Smooth muscle cell of the pulmonary artery (primary cell): Measurements from ENCODE around the gene KDELR3. TPM values are rescaled to one million over a fixed set of nuclear protein-coding genes. Genes with fewer than 3 reads are reported as not detected.

Experiments used
- total RNA-seq: library from RNA; depleted of rRNA; stranded (reverse); fragments of >200 nt; gene quantifications from 2 replicates; pipeline ENCODE4 v1.2.3, GENCODE V29; 2014

The KDELR3 gene
- 134 and 166 TPM in 2 replicates for total RNA-seq

GRCh38 chr22:38467904-38468442, at the start of gene KDELR3:
Gene KDELR3, plus strand, starts transcription at chr22:38468096. Its CDS starts 138 bp downstream, at chr22:38468234.

GRCh38 chr22:38455076-38455529, 12.8 kb upstream of the KDELR3 start, which contains the start of gene KCNJ4:
Gene KCNJ4, minus strand, starts transcription at chr22:38455199. Its CDS starts 27,067 bp downstream, at chr22:38428132.

GRCh38 chr22:38506118-38506962, 38.4 kb downstream of the KDELR3 start, which contains the start of gene DDX17:
Gene DDX17, minus strand, starts transcription at chr22:38506311.

Other genes with a start within 250 kb of the KDELR3 start
- gene TMEM184B, start 195.1 kb upstream of the KDELR3 start, total RNA-seq, result 73.3 and 92.3 TPM in 2 replicates
- 119 and 191 TPM in 2 replicates for gene CSNK1E, start 150.7 kb upstream of the KDELR3 start, total RNA-seq
- 0.03 TPM in 1 of 2 replicates, not detected in the other for gene KCNJ4, start 12.9 kb upstream of the KDELR3 start, total RNA-seq
- 423 and 436 TPM in 2 replicates for gene DDX17, start 38.2 kb downstream of the KDELR3 start, total RNA-seq
- gene DMC1, start 102.1 kb downstream of the KDELR3 start, total RNA-seq, result 0.56 and 0.85 TPM in 2 replicates
- 1.1 and 3.9 TPM in 2 replicates for gene FAM227A, start 188.3 kb downstream of the KDELR3 start, total RNA-seq
- gene CBY1, start 188.5 kb downstream of the KDELR3 start, total RNA-seq, result 15.0 and 15.8 TPM in 2 replicates
- 29.5 and 36.8 TPM in 2 replicates for gene TOMM22, start 213.9 kb downstream of the KDELR3 start, total RNA-seq
- 63.3 and 73.0 TPM in 2 replicates for gene JOSD1, start 232.8 kb downstream of the KDELR3 start, total RNA-seq
- 33.2 and 35.1 TPM in 2 replicates for gene GTPBP1, start 237.8 kb downstream of the KDELR3 start, total RNA-seq